Measurements from ENCODE around the gene GSDMA. TPM values are rescaled to one million over a fixed set of nuclear protein-coding genes. Genes with fewer than 3 reads are reported as not detected.
A peak's percentile ranks its signal among the peaks of the same experiment; 100 is the strongest.

GSDMA gene
- total RNA-seq, 1 donor from 2014 or later: not detected

- no peak for TF ChIP-seq CTCF (IDR thresholded peaks at IDR 0.05; ENCODE audit: unreplicated experiment)
- no peak overlapping the region for H3K4me3 Mint-ChIP-seq (ENCODE audit: unreplicated experiment)
- peaks cover 5% of the 10 kb centered on the region for H3K27me3 Mint-ChIP-seq (ENCODE audit: unreplicated experiment)
- DNase-seq (ENCODE audit: low spot score): no peak
- H3K4me1 Mint-ChIP-seq (ENCODE audit: unreplicated experiment): peaks cover 4% of the 10 kb centered on the region
- peaks cover 20% of the 10 kb centered on the region for H3K36me3 Mint-ChIP-seq (ENCODE audit: low read depth, unreplicated experiment)
- H3K9me3 Mint-ChIP-seq (ENCODE audit: unreplicated experiment): no peaks in the 10 kb centered on the region
- no peak overlapping the region for H3K27ac Mint-ChIP-seq (ENCODE audit: unreplicated experiment)
These were observed 54.7 kb downstream of the GSDMA start for GRCh38 chr17:40017422-40018080.

GRCh38 chr17:40018211-40019121 lies 55.7 kb downstream of the GSDMA start:
- peaks cover 20% of the 10 kb centered on the region for H3K36me3 Mint-ChIP-seq (ENCODE audit: low read depth, unreplicated experiment)
- peaks cover 3% of the 10 kb centered on the region for H3K27me3 Mint-ChIP-seq (ENCODE audit: unreplicated experiment)
- no peak for DNase-seq (ENCODE audit: low spot score)
- H3K27ac Mint-ChIP-seq (ENCODE audit: unreplicated experiment): no peak overlapping the region
- H3K4me3 Mint-ChIP-seq (ENCODE audit: unreplicated experiment): no peak overlapping the region
- peaks cover 4% of the 10 kb centered on the region for H3K4me1 Mint-ChIP-seq (ENCODE audit: unreplicated experiment)
- no peak for TF ChIP-seq CTCF (IDR thresholded peaks at IDR 0.05; ENCODE audit: unreplicated experiment)
- H3K9me3 Mint-ChIP-seq (ENCODE audit: unreplicated experiment): no peaks in the 10 kb centered on the region

- Mint-ChIP-seq H3K27me3 (ENCODE audit: unreplicated experiment) (peaks cover 5% of the 10 kb centered on the region), H3K27ac (ENCODE audit: unreplicated experiment) (no peak overlapping the region), H3K4me1 (ENCODE audit: unreplicated experiment) (peaks cover 4% of the 10 kb centered on the region), H3K9me3 (ENCODE audit: unreplicated experiment) (no peaks in the 10 kb centered on the region), H3K4me3 (ENCODE audit: unreplicated experiment) (peak overlapping the region; percentile 43), H3K36me3 (ENCODE audit: low read depth, unreplicated experiment) (peaks cover 21% of the 10 kb centered on the region)
- TF ChIP-seq CTCF (IDR thresholded peaks at IDR 0.05; ENCODE audit: unreplicated experiment): no peak
- DNase-seq (ENCODE audit: low spot score): no peak
These were observed 56.6 kb downstream of the GSDMA start for GRCh38 chr17:40019140-40019991.

- Mint-ChIP-seq H3K27me3 (ENCODE audit: unreplicated experiment) (peaks cover 5% of the 10 kb centered on the region), H3K4me3 (ENCODE audit: unreplicated experiment) (no peak overlapping the region), H3K4me1 (ENCODE audit: unreplicated experiment) (peaks cover 4% of the 10 kb centered on the region), H3K27ac (ENCODE audit: unreplicated experiment) (no peak overlapping the region), H3K9me3 (ENCODE audit: unreplicated experiment) (no peaks in the 10 kb centered on the region), H3K36me3 (ENCODE audit: low read depth, unreplicated experiment) (peaks cover 26% of the 10 kb centered on the region)
- no peak for TF ChIP-seq CTCF (IDR thresholded peaks at IDR 0.05; ENCODE audit: unreplicated experiment)
- no peak for DNase-seq (ENCODE audit: low spot score)
These were observed 57.3 kb downstream of the GSDMA start for GRCh38 chr17:40020146-40020545.
